Measurements from ENCODE around the gene NEFH.

- no peak for TF ChIP-seq CTCF (conservative IDR thresholded peaks at IDR 0.05; ENCODE audit: low read depth, low read length)
- no peak for TF ChIP-seq EZH2 (IDR thresholded peaks at IDR 0.05; ENCODE audit: borderline replicate concordance, low read depth, low read length, poor library complexity, severe bottlenecking)
These were observed 48.1 kb downstream of the NEFH start for GRCh38 chr22:29528144-29528543.

Data from A673 (cell line).